Heart left ventricle (tissue), 16 donors: ENCODE measurements around the gene AXIN1. TPM values are rescaled to one million over a fixed set of nuclear protein-coding genes. Genes with fewer than 3 reads are reported as not detected.

Experiments used
- ATAC-seq, 4 donors: fragments of 200-7000 bp; cut with Tn5 transposase; one replicate each; pipeline ENCODE4 v1.9.1; 2020 to 2022; ENCODE audit warnings: moderate library complexity in 4 of 4, mild to moderate bottlenecking in 3 of 4, moderate number of reproducible peaks in 1 of 4
- DNase-seq, 5 donors: peaks; one replicate each; pipeline ENCODE4 v3.0.0-alpha.2; 2020
- H3K27ac ChIP-seq, 12 donors: fragments of 200-600 bp; sonication (generic) in 4 of 12; one replicate each; pipeline versions ENCODE4 v1.5.0 to v1.8.0; 2016 to 2022; ENCODE audit warnings: mild to moderate bottlenecking in 2 of 12
- H3K27me3 ChIP-seq, 9 donors: fragments of 200-600 bp; sonication (generic) in 2 of 9; one replicate each; pipeline versions ENCODE4 v1.5.1 to v1.8.0; 2016 to 2022; ENCODE audit warnings: mild to moderate bottlenecking in 3 of 9
- H3K36me3 ChIP-seq, 9 donors: fragments of 200-600 bp; sonication (generic) in 2 of 9; one replicate each; pipeline versions ENCODE4 v1.5.0 to v1.8.0; 2018 to 2022; ENCODE audit warnings: mild to moderate bottlenecking in 2 of 9
- H3K4me1 ChIP-seq, 12 donors: fragments of 200-600 bp; sonication (generic) in 4 of 12; one replicate each; pipeline versions ENCODE4 v1.5.0 to v1.8.0; 2016 to 2022; ENCODE audit warnings: mild to moderate bottlenecking in 3 of 12
- H3K4me3 ChIP-seq, 12 donors: fragments of 200-600 bp; sonication (generic) in 4 of 12; one replicate each; pipeline versions ENCODE4 v1.5.0 to v1.8.0; 2017 to 2022; ENCODE audit warnings: mild to moderate bottlenecking in 9 of 12, moderate library complexity in 4 of 12
- H3K9me3 ChIP-seq, 12 donors: fragments of 200-600 bp; sonication (generic) in 4 of 12; one replicate each; pipeline versions ENCODE4 v1.5.0 to v1.8.0; 2016 to 2022; ENCODE audit warnings: mild to moderate bottlenecking in 1 of 12
- CTCF ChIP-seq, 12 donors: fragments of 200-600 bp; sonication (generic) in 4 of 12; IDR thresholded peaks; one replicate each; pipeline versions ENCODE4 v1.5.0 to v1.8.0; 2018 to 2022; ENCODE audit warnings: antibody characterized with exemption in 12 of 12, mild to moderate bottlenecking in 5 of 12
- POLR2A ChIP-seq, 2 donors: fragments of 450-650 bp; IDR thresholded peaks; one replicate each; pipeline ENCODE4 v1.6.1; 2017; ENCODE audit warnings: antibody characterized with exemption in 2 of 2, mild to moderate bottlenecking in 2 of 2, moderate library complexity in 2 of 2
- WGBS, 4 donors: extraction: QIAGEN DNeasy Blood & Tissue Kit in 2 of 4; methylation state at CpG; one replicate each; pipeline versions ENCODE4 v1.1.5 to v1.1.7; 2013 to 2018; 5-methylcytosine and 5-hydroxymethylcytosine counted together
- intact Hi-C, 10 donors: fragments of 100-400 bp; cut with DNase I; formaldehyde crosslinking; loops; one replicate each; pipeline versions ENCODE4 v1.11.1 to v1.14.2; 2022
- polyA plus RNA-seq, 2 donors: library from polyadenylated mRNA; stranded (reverse); fragments of 200-250 nt; gene quantifications; one replicate each; pipeline ENCODE4 v1.2.3, GENCODE V29; 2013
- total RNA-seq, 9 donors: library from RNA; depleted of rRNA in 2 of 9; stranded (reverse); fragments of >200 nt in 2 of 9; fragmentation: NEBNext Ultra II Directional in 3 of 9; extraction: Animal tissue kit (Norgen Biotek cat#: 25700) in 3 of 9; gene quantifications; one replicate each; pipeline versions ENCODE4 v1.1.0 to v1.2.4, GENCODE V29; 2016 to 2023
- donor health status: ischemic (EF 13 %, LVEDD 7.1; RV severe dilation, severe dysfunction).
- donor health status: healthy with polysubstance abuse.
- donor health status: DM: no; HTN: yes; CAD: no.
- donor health status: DM: no; HTN: no; CAD: no.
- donor health status: ischemic (EF 25% LVEDD 6.9; RV normal size, moderate dysfunction).
- donor health status: ischemic (EF 25% LVEDD 5.7; RV mildly dilated, moderate dysfunction).
- donor health status: healthy.
- donor health status: DM: yes; HTN: yes; CAD: no.
- donor health status: ischemic (EF 35%, LVEDD 5.7; RV mildly dilated, moderate dysfunction).
- donor health status: nonischemic (EF 11% LVEDD 7.7; RV severe dilation, severe dysfunction).
- donor health status: DM: yes; HTN: yes; CAD: no.
- donor health status: PGD.
- donor health status: ischemic (EF 29% LVEDD 5.4; RV normal size, mild dysfunction).
- donor health status: nonischemic (EF 23%, LVEDD 6.1; RV moderate dilation, normal function).

Gene AXIN1
- total and polyA plus RNA-seq, 11 donors: 6.8 to 32.0 (median 11.6) TPM

- intact Hi-C loops: no loop called here
- Histone ChIP-seq H3K9me3 (no peaks in the 10 kb centered on the region), H3K4me3 (no peak overlapping the region), H3K27me3 (no peaks in the 10 kb centered on the region), H3K4me1 (no peaks in the 10 kb centered on the region), H3K36me3 (peaks cover 0 to 65% (median 53%) of the 10 kb centered on the region in 9 donors), H3K27ac (no peak overlapping the region)
- no peak for TF ChIP-seq POLR2A (IDR thresholded peaks at IDR 0.05)
- TF ChIP-seq CTCF (IDR thresholded peaks at IDR 0.05): no peak
- peak in 1 of 5 donors; percentile 48 for DNase-seq
- 88 to 96% (median 96%) methylated on average over 15 of the region's 15 CpGs for WGBS, 4 donors
- ATAC-seq: no peak
These were observed 40.8 kb downstream of the AXIN1 start for GRCh38 chr16:311725-312124.

DNA sequence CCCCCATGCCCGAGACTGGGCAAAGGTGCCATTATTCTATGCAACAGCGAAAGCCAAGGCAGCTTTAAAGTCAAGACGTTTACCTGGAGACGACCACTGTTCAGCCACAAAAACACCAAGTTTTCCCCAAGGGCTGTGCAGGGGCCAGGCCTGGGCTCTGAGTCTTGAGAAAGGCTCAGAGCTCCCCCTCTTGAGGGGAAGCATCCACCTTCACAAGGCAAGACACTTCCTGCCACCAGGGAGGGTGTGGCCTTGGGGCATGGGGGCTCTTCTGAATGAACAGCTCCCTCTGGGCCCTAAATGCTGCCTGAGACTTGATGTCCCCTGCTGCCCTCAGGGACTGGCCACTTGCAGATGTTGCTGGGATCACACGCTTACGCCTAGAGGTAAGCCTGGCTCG is 43.0 kb downstream of the AXIN1 start:
- Histone ChIP-seq H3K27ac (no peak overlapping the region), H3K9me3 (no peaks in the 10 kb centered on the region), H3K36me3 (peaks cover 0 to 70% (median 56%) of the 10 kb centered on the region in 9 donors), H3K4me3 (no peak overlapping the region), H3K4me1 (no peaks in the 10 kb centered on the region), H3K27me3 (no peaks in the 10 kb centered on the region)
- 71 to 87% (median 81%) methylated on average over 7 of the region's 7 CpGs for WGBS, 4 donors
- DNase-seq (no peak), ATAC-seq (no peak)
- no peak for TF ChIP-seq POLR2A (IDR thresholded peaks at IDR 0.05)
- TF ChIP-seq CTCF (IDR thresholded peaks at IDR 0.05): no peak
- intact Hi-C loops: no loop called here

GRCh38 chr16:307691-308312 is 44.7 kb downstream of the AXIN1 start:
- Histone ChIP-seq H3K9me3 (no peaks in the 10 kb centered on the region), H3K27me3 (no peaks in the 10 kb centered on the region), H3K4me3 (no peak overlapping the region), H3K4me1 (no peaks in the 10 kb centered on the region), H3K27ac (no peak overlapping the region), H3K36me3 (peaks cover 0 to 65% (median 49%) of the 10 kb centered on the region in 9 donors)
- DNase-seq (peak in 2 of 5 donors; percentile 17 to 54), ATAC-seq (no peak)
- 91 to 94% (median 92%) methylated on average over 16 to 21 of the region's 21 CpGs for WGBS, 4 donors
- intact Hi-C loops: no loop called here
- TF ChIP-seq POLR2A (IDR thresholded peaks at IDR 0.05) (no peak), CTCF (IDR thresholded peaks at IDR 0.05) (no peak)

GRCh38 chr16:306911-307370 is 45.6 kb downstream of the AXIN1 start:
- 87 to 91% (median 88%) methylated on average over 12 to 17 of the region's 17 CpGs for WGBS, 4 donors
- Histone ChIP-seq H3K4me1 (no peaks in the 10 kb centered on the region), H3K36me3 (peaks cover 0 to 63% (median 52%) of the 10 kb centered on the region in 9 donors), H3K9me3 (no peaks in the 10 kb centered on the region), H3K4me3 (no peak overlapping the region), H3K27me3 (no peaks in the 10 kb centered on the region), H3K27ac (no peak overlapping the region)
- ATAC-seq (no peak), DNase-seq (peak in 1 of 5 donors; percentile 39)
- intact Hi-C loops: no loop called here
- TF ChIP-seq CTCF (IDR thresholded peaks at IDR 0.05) (no peak), POLR2A (IDR thresholded peaks at IDR 0.05) (no peak)
